Erythroblast (primary cell): Measurements from ENCODE around the gene ZBTB37.
A peak's percentile ranks its signal among the peaks of the same experiment; 100 is the strongest.
"Not testable (repeated sequence)": the region's sequence is repeated elsewhere in the genome, so short reads cannot be mapped to it uniquely, and the experiment has no call there.

Experiments
- GATA1 ChIP-seq: IDR thresholded peaks from 2 replicates; pipeline ENCODE4 v1.6.1; 2011; ENCODE audit warnings: low read depth, mild to moderate bottlenecking, control low read depth, low read length, moderate library complexity
- POLR2A ChIP-seq: IDR thresholded peaks from 2 replicates; pipeline ENCODE4 v1.6.1; 2011; ENCODE audit warnings: mild to moderate bottlenecking, low read length

DNA sequence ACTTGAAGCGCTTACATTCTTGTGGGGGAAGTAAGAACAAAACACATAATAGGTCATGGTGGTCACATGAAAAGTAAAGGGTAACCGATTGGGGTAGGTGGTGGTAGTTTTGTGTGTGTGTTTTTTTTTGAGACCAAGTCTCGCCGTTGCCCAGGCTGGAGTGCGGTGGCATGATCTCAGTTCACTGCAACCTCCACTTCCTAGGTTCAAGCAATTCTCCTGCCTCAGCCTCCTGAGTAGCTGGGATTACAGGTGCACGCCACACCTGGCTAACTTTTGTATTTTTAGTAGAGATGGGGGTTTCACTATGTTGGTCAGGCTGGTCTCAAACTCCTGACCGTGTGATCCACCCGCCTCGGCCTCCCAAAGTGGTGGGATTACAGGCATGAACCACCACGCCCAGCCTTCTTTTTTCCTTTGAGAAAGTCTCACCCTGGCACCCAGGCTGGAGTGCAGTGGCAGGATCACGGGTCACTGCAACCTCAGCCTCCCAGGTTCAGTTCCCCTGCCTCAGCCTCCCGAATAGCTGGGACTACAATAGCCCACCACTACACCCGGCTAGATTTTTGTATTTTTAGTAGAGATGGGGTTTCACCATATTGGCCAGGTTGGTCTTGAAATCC is 5.9 kb upstream of the ZBTB37 start:
- TF ChIP-seq POLR2A = peak; percentile 20
- not testable (repeated sequence) for TF ChIP-seq GATA1
